HG03097 (cell line): Measurements from ENCODE around the gene SH3RF1.

Source experiments
- ATAC-seq: cut with Tn5 transposase; IDR thresholded peaks from one replicate; pipeline ENCODE4 v1.9.1; 2021; ENCODE audit not compliant: unreplicated experiment, low FRiP score

SH3RF1 gene

DNA sequence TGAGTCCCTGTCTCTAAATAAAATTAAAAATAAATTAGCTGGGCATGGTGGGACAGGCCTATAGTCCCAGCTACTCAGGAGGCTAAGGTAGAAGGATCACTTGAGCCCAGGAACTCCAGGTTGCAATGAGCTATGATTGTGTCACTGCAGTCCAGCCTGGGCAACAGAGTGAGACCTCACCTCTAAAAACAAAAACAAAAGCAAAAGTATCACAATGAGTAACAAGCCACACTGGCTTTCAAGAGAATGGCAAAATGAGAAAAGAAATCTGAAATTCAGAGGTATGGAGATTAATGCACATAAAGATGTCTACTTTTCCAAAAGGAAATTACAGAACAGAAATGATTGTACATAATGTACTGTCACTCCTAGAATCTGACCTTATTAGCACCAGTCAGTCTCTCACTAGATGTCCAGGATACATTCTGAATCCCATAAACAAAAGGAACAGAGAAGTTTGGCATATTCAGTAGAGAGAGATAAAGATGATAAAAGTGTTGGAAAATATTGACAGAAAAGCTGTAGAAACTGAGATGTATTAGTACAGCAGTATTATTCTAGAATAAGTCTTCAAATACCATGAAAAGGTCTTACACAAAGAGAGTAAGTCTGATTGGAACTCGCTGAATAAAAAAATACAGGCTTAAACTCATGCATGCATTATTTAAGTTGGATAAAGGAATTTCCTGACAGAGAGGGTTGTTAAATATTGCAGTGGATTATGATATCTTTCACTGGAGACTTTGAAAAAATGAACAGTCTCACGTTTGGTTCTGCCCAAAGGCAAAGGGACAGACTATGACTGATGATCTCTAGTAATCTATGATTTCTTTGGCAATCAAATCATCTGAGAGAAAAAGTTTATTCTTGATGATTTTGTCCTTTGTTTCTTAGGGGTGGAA, 102.5 kb downstream of the SH3RF1 start:
- ATAC-seq = peak; percentile 94

DNA sequence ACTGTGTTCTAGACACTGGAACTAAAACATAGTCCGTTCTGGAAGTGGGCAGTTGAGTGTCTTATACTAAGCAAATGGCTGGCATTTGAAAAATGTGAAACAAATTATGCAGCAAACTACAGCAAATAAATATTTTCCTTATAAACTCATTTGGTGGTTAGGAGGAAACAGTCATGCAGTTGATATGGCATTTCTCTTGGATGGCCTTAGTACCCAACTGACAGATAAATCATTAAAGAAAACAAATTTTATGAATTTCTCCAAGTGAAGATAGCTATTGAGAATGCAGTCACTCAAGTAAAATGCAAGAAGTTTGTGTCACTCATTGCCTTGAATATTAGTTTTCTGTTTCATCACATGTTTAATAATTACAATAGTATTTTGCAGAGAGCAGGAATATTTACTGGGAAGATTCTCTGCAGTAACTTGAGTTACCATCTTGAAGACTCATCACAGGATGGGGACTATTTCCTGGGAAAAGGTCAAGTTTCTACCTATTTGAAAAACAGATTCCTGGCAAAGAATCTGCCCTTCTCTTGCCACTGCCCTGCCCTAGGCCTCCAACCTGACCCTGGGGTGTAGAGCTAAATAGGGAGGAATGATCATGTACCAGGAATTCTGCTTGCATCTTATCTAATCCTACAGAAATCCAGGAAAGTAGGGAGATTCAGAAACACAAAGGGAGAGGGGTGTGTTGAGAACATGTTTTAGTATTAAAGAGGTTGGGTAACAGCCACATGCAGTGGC, 105.9 kb downstream of the SH3RF1 start:
- no peak for ATAC-seq

DNA sequence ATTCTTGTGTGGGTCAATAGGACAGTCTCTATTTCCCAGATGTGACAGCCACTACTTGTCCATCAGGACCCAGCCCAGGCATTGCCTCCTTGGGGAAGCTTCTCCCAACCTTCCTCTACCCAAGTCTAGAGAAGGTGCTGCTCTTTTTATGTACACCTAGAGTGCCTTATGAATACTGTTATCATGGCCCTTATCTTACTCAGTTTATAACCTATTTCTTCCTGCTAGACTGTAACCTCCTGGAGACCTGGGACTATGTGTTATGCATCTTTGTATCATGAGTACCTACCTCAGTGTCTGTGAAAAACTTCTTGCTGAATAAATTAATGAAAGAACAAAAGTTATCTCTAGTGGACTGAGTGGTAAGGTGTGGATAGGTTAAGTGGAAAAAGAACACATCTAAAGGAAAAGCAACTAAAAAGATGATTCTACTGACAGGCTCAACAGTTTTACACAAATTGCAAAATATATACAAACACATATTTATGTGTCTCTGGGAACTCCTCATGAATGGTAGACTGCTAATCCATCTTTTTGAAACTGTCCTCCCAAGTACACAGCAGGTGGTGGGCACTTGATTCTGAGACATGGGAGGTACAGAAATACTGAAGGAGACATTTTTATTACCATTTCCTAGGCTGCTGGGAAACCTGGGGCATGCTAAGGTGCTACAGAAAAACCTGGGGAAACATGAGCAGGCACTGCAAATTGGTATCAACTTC, 106.6 kb downstream of the SH3RF1 start:
- ATAC-seq = no peak

DNA sequence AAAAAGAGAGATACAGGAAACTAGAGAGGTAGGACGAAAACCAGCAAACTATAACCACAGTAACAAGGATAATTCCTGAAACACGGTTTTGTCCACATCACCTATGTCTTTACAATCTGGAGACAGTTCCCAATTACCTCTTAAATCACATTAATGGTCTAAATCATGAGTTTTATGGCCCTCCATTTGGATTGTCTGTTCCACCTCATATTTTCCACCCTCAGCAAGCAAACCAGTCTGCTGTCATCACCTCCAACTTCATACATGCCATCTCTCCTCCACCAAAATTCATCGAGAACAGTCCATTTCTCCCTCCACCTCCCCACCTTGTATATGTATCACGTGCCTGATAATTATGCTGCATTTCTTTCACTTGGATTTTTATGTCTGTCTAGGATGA, 107.3 kb downstream of the SH3RF1 start:
- ATAC-seq = no peak

DNA sequence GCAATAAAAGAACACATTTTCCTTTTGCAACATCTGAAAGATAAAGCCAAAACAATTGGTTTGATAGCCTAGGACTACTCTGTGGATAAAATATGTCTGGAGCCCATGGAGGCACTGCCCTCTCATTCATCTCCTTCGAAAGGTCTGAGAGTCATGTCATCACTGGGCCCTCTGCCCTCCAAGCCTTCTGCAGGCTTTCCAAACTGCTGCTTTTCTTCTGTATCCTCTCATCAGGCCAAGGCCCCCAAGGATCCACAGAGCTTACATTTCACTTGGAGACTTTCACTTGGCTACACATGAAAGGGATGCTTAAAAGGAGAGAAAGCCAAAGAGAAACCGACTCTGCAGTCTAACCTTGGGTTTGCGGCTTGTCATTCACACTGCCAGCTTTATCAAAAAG, 109.9 kb downstream of the SH3RF1 start:
- no peak for ATAC-seq

DNA sequence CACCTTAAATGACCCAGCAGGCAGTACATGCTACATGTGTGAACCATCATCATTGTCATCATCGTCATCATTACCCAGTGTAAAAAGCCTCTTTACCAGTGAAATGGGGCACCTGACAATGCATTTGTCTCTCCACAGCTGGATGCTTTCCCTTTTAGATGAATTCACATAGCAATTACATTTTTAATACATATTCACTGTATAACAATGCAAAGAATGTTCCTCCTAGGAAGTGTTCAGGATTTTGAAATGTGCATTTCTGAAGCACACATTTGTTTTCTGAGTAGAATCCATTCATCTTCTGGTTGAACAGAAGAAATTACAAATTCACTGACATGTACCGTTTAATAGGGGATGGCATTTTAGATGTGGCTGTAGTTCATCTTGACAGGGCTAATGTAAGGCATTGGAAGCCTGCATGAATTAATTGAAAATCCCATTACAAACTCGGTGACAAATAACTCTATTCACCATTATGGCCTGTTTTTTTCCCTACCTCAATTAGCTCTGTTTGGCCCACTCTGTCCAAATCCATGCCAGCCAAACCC, 111.1 kb downstream of the SH3RF1 start:
- no peak for ATAC-seq

DNA sequence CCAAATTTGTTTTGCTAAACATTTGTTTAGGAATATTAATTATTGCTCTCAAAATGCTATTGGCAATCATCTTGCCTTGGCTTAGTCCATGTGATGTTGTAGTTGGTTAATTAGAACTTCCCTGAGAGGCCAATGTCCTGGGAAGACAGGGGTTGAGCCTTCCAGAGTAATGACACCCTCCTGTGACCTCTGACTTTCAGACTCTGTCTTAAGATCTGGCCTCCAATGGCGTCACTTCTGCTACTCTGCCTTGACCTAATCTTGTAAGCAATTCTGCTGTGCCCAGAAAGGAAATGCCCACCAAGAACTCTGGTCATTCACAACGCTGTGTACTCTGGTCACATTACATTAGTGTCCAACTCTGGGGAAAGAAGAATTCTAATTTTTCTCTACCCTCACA, 111.9 kb downstream of the SH3RF1 start:
- ATAC-seq = no peak

DNA sequence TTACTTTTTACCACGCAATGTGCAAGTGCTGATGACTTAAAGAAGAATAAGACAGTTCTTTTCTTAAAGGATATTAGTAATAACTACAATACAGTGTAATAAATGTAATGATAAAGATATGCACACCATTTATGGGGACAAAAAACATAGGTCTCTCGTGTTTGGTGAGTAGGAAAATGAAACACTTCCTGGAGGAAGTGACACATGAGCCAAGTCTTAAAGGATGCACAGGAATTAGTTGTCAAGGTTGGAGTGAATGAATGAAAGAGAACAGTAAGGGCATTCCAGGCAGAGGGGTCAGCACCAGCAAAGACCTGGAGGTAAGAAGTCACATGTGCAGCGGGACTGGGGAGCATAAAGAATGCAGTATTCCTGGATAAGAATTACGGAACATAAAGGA, 112.7 kb downstream of the SH3RF1 start:
- ATAC-seq = no peak

DNA sequence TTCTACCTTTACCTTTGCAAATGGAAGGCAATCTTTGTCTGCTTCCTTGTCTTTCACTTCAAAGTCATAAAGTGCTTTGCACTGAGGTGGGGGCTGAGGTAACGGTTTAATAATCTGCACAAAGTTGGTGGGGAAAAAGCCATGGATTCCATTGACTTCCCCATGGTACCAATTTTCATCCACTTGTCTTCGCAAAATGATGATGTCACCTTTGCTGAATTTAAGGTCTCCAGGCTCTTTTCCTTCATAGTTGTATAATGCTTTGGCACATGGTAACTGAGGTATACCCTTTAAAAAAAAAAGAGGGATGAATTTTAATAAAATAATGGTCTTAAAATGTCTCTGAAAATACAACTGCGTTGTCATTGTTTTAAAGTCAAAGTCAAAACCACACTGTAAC, 114.4 kb downstream of the SH3RF1 start:
- no peak for ATAC-seq

DNA sequence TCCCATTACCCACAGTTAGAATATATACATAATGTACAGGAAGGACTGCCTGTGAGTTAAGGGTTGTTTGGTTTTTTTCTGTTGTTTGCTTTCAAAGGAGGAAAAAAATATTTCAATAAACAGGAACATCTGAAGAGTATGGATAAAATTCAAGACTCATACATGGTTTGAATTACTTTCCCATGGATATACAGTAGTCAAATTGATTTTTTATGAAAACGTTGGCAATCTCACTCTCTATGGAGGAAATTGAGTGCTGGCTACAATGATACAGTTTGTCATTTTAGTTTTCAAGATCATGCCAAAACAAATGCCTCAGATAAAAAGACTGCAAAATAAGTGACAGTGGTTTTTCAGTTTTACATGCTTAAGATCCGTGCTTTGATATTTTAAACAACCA, 116.6 kb downstream of the SH3RF1 start:
- ATAC-seq = no peak

DNA sequence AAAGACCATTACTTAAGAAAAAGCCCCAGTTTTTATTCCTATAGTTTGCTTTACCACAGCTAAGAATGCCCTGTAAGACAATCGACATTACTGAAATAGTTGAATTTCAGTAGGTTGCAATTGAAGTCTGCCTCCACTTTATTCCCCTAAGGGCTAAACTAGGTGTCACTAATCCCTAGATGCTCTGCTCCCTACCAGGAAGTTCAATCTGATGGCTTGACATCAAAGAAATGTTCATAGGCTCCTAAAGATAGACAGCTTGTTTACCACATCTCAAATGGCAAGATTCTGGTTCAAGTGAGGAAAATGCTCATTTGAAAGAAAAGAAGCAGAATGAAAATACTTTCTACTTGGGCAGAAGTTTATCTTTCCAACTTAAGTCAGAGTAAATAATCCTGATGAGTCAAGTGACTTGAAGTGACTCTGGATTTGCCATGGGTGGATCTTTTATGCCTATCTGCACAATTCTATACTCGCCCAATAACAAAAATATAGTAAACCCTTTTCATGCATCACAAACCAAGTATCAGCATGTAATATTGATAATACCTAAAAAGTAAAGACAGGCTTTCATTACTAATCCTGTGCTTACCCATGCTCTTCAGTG, 117.2 kb downstream of the SH3RF1 start:
- no peak for ATAC-seq

DNA sequence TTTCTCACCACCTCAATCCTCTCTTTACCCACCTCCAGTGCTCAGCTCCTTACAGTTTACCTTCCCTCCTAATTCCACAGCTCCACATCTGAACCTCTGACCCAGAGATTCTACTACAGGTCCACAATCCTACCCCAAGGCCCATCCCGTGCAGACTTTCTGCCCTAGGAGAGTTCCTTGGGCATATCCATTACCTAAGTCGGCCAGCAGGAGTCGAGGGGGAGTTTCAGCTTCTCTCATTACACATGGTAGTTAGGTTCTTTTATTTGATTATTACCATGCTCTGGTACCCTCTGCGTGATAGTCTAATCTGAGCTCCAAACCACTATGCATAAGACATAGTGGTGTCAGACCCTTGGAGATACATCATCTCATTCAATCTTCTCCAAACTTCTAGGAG, 117.9 kb downstream of the SH3RF1 start:
- ATAC-seq = no peak

DNA sequence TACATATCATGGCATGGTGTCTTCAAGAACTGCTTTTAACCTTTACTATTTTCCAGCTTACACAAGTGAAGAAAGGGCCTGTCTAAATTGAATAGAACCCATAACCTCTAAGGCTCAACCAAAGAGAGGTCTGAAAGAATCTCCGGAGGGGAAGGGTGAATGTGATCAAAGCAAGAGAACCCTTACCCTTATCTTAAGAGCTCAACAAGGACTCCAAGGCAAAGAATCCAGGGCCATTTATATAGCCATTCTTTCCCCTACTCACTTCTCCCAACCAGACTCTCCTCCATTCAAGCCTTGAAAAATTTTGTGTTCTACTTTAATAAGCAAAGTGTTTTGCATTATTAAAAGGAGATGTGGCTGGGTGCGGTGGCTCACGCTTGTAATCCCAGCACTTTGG, 118.7 kb downstream of the SH3RF1 start:
- no peak for ATAC-seq

DNA sequence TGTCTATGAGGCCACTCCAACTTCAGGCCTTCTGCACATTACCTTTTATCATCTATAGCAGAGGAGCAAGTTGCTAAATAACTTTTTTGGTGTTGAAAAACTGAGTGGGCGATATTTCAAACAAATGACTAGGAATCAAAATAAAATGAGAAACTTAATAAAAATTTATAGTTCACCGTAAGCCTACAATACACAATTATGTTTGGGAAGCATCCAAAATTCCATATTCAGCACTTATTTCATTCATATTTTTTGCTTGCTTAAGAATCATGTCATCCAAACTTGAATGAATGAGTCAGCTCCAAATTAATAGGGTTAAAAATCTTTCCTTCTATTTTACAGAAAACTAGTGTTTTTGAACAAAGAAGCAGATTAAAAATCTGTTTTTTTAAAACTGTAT, 119.1 kb downstream of the SH3RF1 start:
- ATAC-seq = no peak

DNA sequence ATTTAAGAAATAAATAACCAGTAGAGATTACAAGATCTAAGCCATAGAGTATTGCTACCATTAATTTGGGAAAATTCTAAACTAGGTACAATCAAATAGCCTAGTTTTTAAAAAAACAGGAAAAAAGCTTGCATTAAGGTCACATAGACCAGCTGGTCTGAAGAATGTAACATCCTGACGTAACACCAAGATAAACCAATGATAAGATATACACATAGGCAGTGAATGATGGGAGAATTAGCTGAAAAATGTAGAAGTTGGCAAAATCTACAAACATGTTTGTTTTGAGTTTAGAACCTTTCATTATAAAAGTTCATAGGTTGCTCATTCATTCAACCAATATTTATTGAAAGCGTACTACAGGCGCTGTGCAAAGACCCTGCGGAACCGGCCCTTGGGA, 120.0 kb downstream of the SH3RF1 start:
- ATAC-seq = no peak

DNA sequence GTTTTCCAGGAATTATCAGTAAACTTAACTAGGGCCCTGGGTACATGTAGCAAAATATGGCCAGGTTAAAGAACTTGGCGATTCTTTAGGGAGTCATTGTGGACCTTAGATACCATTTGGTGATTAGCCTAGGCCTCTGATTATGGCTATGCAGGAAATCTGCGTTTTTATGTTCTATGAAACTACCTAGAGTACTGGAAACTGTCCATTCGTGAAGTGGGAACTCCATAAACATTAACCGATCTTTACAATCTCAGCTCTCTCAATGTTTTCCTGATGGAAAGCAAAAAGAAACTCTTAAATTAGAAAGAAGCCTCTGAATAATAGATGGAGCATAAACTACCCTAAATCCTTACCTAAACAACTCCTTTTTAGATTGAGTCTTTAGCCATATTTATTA, 121.9 kb downstream of the SH3RF1 start:
- ATAC-seq = no peak

DNA sequence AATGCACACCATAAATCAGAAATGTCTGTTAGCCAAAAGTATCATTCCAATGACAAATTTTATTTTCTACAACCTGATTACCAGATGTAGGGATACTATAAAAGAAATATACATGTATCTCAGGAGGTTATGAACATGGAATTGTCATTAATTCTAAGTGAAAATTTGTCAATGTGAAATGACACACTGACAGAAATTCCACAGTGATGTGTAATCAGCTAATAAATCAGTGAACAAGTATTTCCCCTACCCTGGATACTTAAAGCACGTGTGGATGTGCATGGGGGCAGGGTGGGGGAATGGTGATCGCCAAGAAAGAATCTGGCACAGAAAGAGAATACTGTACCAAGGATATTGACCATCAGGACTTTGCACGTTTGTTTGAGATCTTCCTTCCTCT, 123.6 kb downstream of the SH3RF1 start:
- no peak for ATAC-seq

DNA sequence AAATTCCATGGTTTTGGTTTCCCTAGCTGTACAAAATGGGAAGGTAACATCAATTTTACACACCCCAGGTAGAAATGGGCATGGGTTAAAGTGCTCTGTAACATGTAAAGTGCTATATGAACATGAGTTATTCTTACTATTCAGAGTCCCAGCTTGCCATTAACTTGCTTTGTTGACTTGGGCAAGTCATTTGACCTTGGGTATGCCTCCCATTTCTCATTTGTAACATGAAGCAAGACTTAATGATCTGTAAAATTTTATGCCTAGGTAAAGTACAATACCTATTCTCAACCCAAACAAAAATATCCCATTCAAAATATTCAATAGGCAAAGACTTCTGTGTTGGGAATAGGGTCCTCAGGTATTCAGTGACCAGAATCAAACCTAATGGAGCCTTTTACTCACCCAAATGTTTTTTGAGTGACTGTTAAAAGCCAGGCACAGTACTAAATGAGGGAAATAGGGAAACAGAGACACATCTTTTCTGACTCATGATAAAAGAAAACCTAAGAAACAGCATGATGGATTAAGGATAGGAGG, 126.6 kb downstream of the SH3RF1 start:
- no peak for ATAC-seq

DNA sequence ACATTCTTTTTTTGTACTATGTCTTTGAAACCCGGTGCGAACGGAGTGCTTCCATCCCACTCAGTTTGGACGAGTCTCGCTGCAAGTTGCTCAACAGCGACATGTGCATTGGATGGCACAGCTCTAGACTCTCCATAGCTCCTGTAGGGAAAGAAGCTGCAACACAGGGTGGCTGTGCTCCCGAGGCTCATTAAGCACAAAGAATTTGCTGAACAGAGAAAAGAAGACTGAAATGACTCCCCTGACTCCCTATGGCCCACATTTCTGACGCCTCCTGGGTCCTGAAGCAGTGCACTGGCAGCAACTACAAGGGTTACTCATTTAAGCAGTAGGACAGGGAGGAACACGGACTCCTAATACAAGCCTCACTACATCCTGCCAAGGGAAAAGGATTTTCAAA, 127.4 kb downstream of the SH3RF1 start:
- ATAC-seq = no peak

DNA sequence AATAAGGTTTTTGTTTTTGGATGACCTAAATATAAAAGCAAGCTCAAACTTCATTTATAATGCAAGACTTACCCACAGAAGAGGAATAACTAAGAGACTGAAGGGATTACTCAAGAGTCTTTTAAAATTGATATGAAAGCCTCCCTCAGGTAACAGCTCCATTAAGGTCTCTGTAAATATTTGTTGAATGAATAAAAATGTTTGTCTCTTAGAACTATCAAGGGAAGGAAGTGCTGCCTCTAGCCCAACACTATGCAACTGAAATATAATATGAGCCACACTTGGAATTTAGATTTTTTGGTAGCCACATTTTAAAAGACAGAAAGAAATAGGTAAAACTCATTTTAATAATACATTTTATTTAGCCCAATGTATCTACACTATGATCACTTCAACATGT, 127.8 kb downstream of the SH3RF1 start:
- ATAC-seq = no peak
